ENCODE data around the gene SP4.
"Not testable (repeated sequence)": the region's sequence is repeated elsewhere in the genome, so short reads cannot be mapped to it uniquely, and the experiment has no call there.

Gene SP4

DNA sequence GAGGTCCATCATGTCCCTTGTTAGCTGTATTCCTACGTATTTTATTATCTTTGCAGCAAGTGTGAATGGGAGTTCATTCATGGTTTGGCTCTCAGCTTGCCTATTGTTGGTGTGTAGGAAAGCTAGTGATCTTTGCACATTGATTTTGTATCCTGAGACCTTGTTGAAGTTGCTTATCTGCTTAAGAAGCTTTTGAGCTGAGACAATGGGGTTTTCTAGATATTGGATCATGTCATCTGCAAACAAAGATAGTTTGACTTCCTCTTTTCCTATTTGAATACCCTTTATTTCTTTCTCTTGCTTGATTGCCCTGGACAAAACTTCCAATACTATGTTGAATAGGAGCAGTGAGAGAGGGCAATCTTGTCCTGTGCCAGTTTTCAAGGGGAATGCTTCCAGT lies 104.6 kb downstream of the SP4 start:
- not testable (repeated sequence) for DNase-seq

DNA sequence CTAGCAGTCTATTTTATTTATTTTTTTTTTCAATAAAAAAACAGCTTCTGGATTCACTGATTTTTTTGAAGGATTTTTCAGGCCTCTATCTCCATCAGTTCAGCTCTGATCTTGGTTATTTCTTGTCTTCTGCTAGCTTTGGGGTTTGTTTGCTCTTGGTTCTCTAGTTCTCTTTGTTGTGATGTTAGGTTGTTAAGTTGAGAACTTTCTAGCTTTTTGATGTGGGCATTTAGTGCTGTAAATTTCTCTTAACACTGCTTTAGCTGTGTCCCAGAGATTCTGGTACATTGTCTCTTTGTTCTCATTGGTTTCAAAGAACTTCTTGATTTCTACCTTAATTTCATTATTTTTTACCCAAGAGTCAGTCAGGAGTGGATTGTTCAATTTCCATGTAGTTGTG lies 105.8 kb downstream of the SP4 start:
- not testable (repeated sequence) for DNase-seq

DNA sequence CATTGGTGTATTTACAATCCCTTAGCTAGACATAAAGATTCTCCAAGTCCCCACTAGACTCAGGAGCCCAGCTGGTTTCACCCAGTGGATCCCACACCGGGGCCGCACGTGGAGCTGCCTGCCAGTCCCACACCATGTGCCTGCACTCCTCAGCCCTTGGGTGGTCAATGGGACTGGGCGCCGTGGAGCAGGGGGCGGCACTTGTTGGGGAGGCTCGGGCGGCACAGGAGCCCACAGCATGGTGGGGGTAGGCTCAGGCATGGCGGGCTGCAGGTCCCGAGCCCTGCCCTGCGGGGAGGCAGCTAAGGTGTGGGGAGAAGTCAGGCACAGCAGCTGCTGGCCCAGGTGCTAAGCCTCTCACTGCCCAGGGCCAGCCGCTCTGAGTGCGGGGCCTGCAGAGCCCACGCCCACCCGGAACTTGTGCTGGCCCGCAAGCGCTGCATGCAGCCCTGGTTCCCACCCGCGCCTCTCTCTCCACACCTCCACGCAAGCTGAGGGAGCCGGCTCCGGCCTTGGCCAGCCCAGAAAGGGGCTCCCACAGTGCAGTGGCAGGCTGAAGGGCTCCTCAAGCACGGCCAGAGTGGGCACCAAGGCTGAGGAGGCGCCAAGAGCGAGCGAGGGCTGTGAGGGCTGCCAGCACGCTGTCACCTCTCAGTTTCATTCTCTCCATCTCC lies 108.7 kb downstream of the SP4 start:
- not testable (repeated sequence) for DNase-seq

GRCh38 chr7:21538936-21539495 lies 111.1 kb downstream of the SP4 start:
- DNase-seq = no peak

- DNase-seq = peak; percentile 39
These were observed 115.1 kb downstream of the SP4 start, which contains the start of gene DNAH11 for GRCh38 chr7:21542891-21543527. TSS of gene DNAH11 (plus strand) at chr7:21543039. CDS start at chr7:21543246, 207 bp downstream.

GRCh38 chr7:21543528-21544302 lies 115.8 kb downstream of the SP4 start:
- DNase-seq = no peak

- no peak for DNase-seq
These were observed 116.4 kb downstream of the SP4 start for GRCh38 chr7:21544303-21544656.

DNA sequence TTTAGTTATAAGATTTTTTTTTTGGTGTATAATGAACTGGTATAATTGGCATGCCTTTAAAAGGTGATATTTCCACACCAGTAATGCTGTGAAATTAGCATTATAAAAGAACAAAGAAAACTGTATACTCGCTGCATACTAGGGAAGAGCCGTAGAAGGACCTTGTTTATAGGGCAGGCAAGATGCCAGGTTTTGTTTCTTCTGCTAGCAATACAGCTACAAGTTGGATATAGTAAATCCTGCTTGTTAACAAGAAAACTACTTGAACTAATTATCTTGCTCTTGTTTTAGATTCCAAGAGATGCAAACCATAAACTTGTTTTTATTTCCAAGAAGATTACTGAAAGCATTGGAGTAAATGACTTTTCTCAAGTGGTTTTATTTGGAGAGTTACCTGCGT lies 116.8 kb downstream of the SP4 start:
- DNase-seq = no peak

DNA sequence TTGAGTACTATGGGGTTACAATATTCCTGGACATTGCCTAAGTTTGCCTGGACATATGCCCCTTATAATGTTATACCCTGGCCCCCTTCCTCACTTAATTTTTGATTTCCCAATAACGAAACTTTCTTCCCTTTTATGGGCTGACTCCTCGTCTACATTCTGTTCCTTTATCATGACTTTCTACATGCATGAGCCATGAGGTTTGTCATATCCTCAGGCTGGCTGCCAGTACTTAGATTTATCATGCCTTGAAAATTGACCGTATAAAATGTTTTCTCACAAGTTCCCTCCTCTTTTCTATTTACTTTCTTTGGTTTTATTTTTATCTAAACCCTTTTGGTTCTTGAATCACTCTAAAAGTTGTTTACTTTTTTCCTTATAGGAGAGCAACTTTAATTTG lies 119.6 kb downstream of the SP4 start:
- DNase-seq = no peak

DNA sequence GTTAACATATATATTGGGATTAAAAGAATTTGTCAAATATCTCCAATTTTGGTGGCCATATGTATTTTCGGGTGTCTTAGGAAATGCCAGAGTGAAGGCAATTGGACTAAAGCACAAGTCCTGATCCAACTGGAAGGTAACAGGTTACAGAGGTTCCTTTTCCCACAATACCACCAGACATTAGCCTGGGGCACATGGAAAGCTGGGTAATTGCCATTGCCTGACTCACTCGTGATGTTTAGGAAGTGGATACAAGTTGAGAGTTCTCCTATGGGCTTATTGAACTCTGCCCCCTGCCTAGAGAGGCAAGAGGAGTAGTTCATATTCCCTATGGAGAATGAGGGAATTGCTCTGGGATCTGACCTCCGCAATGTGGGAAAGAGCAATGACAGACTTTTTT lies 120.6 kb downstream of the SP4 start:
- DNase-seq = no peak

DNA sequence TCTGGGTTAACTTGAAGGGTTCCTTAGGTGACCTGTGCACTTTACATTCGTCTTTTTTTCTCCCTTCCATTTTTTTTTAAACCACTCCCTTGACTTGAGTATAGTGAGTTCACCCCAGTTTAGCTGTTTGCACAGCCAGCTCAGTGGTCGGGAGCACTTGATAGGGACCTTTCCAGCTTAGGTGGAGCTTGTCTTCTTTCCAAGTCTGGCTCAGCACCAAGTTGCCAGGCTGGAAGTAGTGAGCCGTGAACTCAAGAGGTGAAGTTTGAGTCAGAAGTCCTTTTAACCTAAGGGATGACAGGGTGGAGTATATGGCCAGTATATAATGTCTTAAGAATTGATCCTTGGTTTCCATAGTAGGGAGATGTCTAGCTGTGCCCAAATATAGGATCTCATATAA lies 122.2 kb downstream of the SP4 start:
- DNase-seq = no peak

- no peak for DNase-seq
These were observed 123.1 kb downstream of the SP4 start for GRCh38 chr7:21550821-21551531.

DNA sequence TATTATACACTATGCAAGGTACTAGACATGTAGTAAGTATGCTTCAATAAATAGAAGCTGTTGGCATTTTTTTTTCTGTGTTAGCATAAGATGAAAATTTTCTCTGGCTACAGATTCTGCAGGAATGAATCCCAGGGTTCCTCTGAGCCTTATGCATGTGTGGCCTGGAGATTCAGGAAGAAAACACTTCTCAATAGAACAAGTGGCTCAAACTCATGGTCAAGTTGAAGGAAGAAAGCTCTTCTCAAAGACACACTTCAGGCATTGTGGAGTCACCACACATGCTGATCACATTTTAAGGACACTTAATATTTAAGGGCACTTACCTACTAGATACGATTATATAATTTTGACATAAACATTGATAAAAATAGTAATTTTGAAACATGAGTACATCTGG lies 134.5 kb downstream of the SP4 start:
- no peak for DNase-seq

Measured in left hindlimb (tissue), 1 donor.